ENCODE results near the gene RAB9A. TPM values are rescaled to one million over a fixed set of nuclear protein-coding genes. Genes with fewer than 3 reads are reported as not detected.
"Not testable (repeated sequence)": the region's sequence is repeated elsewhere in the genome, so short reads cannot be mapped to it uniquely, and the experiment has no call there.

RAB9A gene
- total and polyA plus RNA-seq, 2 of the 8 experiments (the other 6 are each of a cell fraction or from before 2014, with no cell fraction given) = 21.8 to 34.0 TPM

DNA sequence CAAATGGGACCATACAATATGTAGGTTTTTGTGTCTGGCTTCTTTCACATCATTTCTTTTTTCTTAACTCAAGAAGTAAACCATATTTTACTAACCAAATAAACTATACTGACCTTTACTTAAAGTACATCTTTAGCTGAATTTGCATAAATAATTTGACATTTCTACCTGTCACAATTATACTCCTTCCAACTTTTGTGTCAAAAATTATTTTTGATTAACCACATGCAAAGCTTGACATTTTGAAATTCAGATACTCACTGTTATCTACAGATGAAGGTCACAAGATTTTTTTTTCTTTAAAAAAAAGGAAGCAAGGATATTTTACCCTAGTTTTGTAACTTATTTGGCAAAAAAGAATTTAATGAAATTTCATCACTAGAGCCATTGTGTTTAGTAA, 12.0 kb upstream of the RAB9A start (continued):
- TF ChIP-seq, protein P1, sequence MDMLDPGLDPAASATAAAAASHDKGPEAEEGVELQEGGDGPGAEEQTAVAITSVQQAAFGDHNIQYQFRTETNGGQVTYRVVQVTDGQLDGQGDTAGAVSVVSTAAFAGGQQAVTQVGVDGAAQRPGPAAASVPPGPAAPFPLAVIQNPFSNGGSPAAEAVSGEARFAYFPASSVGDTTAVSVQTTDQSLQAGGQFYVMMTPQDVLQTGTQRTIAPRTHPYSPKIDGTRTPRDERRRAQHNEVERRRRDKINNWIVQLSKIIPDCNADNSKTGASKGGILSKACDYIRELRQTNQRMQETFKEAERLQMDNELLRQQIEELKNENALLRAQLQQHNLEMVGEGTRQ (IDR thresholded peaks at IDR 0.05; ENCODE audit: low read length) = no peak
- TF ChIP-seq RFX5 (IDR thresholded peaks at IDR 0.05; ENCODE audit: borderline replicate concordance, low read depth, low read length) (no peak), JUN (IDR thresholded peaks at IDR 0.05; ENCODE audit: low read depth, low read length) (no peak), YY1 (IDR thresholded peaks at IDR 0.05; ENCODE audit: low read depth, low read length) (no peak), BRCA1 (IDR thresholded peaks at IDR 0.05; ENCODE audit: low read depth, low read length) (no peak)

DNA sequence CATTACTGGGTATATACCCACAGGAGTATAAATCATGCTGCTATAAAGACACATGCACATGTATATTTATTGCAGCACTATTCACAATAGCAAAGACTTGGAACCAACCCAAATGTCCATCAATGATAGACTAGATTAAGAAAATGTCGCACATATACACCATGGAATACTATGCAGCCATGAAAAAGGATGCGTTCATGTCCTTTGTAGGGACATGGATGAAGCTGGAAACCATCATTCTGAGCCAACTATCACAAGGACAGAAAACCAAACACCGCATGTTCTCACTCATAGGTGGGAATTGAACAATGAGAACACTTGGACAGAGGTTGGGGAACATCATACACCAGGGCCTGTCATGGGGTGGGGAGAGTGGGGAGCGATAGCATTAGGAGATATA, 9.2 kb upstream of the RAB9A start:
- H3K4me3 ChIP-seq (ENCODE audit: extremely low read depth in 1 of 4, insufficient read depth in 2 of 4, low read depth in 3 of 4, low read length in 4 of 4); H3K56ac ChIP-seq (replicated peaks; ENCODE audit: insufficient read length, low read depth, low read length); H2BK120ac ChIP-seq (replicated peaks; ENCODE audit: low read depth, low read length); H4K20me1 ChIP-seq (replicated peaks in 1 of 2; ENCODE audit: control insufficient read depth in 1 of 2, insufficient read depth in 2 of 2, low read length in 2 of 2); H3K18ac ChIP-seq (ENCODE audit: extremely low read depth, low read length); H2BK20ac ChIP-seq (ENCODE audit: low read length); POLR2A ChIA-PET (ENCODE audit: partially characterized antibody); H3K23me2 ChIP-seq (ENCODE audit: low read depth, low read length); DNase-seq (ENCODE audit: low read depth in 1 of 2, low spot score in 2 of 2); H4K91ac ChIP-seq (replicated peaks; ENCODE audit: insufficient read length, low read length); H2BK12ac ChIP-seq (ENCODE audit: low read depth, low read length); H3K14ac ChIP-seq (ENCODE audit: insufficient read length); H3K27me3 ChIP-seq (replicated peaks in 1 of 4; ENCODE audit: control insufficient read depth in 3 of 4, extremely low read depth in 1 of 4, insufficient read depth in 3 of 4, low read length in 3 of 4); H2AFZ ChIP-seq (ENCODE audit: low read length); H2BK15ac ChIP-seq (ENCODE audit: low read length); H2AK5ac ChIP-seq (ENCODE audit: low read depth, low read length); H3K79me2 ChIP-seq (ENCODE audit: control insufficient read depth in 1 of 2, insufficient read depth in 2 of 2, low read length in 2 of 2); H4K8ac ChIP-seq (ENCODE audit: extremely low read depth, insufficient read depth, low read length); H3K9me3 ChIP-seq (ENCODE audit: insufficient read depth in 2 of 2, low read depth in 1 of 2, low read length in 1 of 2); H2BK5ac ChIP-seq (ENCODE audit: low read depth, low read length); FAIRE-seq; H3K9ac ChIP-seq (replicated peaks in 1 of 4; ENCODE audit: extremely low read depth in 1 of 4, low read depth in 3 of 4, low read length in 3 of 4); H3K79me1 ChIP-seq (ENCODE audit: low read depth, low read length); H3K4me1 ChIP-seq (replicated peaks in 1 of 4; ENCODE audit: control insufficient read depth in 3 of 4, insufficient read depth in 4 of 4, low read length in 3 of 4); H4K5ac ChIP-seq (ENCODE audit: insufficient read length, low read depth, low read length); H3K4ac ChIP-seq (replicated peaks; ENCODE audit: insufficient read length, low read depth, low read length); H3K23ac ChIP-seq (ENCODE audit: insufficient read length); CTCF ChIA-PET (ENCODE audit: partially characterized antibody); H3K36me3 ChIP-seq (ENCODE audit: control insufficient read depth in 2 of 4, insufficient read depth in 4 of 4, low read length in 3 of 4); H3K27ac ChIP-seq (ENCODE audit: low read depth, low read length); H3K4me2 ChIP-seq (ENCODE audit: insufficient read depth in 1 of 2, low read depth in 2 of 2, low read length in 2 of 2): not testable (repeated sequence)
- WGBS, 2 experiments (ENCODE audit: extremely low coverage in 1 of 2, insufficient coverage in 1 of 2, insufficient read length in 1 of 2, insufficient replicate concordance in 2 of 2, low coverage in 1 of 2, low lambda C conversion rate in 2 of 2, missing lambda C conversion rate in 1 of 2) = 83% methylated on average over 3 of the region's 4 CpGs; no CpG with 5 or more reads in 1 of the 2 experiments

Measured in H1 (cell line).